DMS53 treated with DMSO at 0.1 percent for 48 hours (cell line): ENCODE data around the gene SAFB.

Experiments used
- DNase-seq: peaks from one replicate; lab custom pipeline; 2025; ENCODE audit not compliant: unreplicated experiment; lab: John Stamatoyannopoulos, UW

The SAFB gene

DNA sequence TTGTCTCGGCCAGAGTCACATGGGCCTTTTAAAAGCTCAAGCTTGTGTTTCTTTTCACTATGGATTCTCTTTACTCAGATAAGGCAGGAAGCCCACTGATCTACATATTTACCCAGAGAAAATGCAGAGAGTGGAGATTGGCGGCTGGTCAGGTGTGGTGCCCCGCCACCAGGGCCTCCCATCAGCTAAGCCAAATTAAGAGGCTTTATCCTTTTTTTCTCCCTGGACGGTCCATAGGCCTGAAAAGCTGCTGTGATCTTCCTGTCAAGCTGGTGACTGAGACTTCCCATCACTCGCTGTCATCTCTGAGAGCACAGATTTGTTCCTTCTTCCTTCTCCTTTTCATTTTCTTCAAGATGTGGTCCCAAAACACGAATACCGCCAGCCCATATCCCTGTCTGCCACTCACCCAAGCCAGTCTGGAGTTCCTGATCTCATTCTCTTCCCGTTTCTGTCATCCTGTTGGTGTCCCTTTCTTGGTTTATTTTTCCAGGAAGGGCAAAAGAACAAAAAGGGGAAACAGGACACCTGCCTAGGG lies 1.9 kb downstream of the SAFB start:
- DNase-seq, result no peak

GRCh38 chr19:5625641-5626040 lies 2.8 kb downstream of the SAFB start:
- DNase-seq, result no peak

DNA sequence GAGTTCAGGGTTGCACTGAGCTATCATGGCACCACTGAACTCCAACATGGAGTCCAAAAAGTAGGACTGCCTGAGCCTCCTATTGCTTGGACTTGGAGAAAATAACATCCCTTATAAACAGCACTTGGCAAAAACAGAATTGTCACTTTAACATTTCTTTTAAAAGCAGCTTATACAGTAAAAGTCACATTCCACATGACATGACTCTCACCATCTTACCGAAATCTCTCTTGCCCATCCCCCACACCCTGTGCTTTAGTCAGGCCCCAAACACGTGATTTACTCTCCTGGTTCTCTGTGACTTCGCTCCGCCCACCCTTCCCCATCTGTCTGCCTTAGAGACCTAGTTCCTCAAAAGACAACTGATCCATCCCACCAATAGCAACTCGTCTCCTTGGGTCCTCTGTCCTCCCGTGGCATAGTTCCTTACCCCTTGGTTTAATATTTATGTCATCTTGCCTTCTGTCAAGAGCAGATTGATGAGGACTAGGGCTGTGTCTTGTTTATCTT lies 4.6 kb downstream of the SAFB start:
- no peak for DNase-seq

- no peak for DNase-seq
Observed at GRCh38 chr19:5628461-5628860, 5.6 kb downstream of the SAFB start.

GRCh38 chr19:5628919-5629481 lies 6.1 kb downstream of the SAFB start:
- DNase-seq, result no peak

GRCh38 chr19:5631567-5632240 lies 8.8 kb downstream of the SAFB start:
- no peak for DNase-seq

- DNase-seq, result no peak
Observed at GRCh38 chr19:5632241-5632612, 9.3 kb downstream of the SAFB start.

DNA sequence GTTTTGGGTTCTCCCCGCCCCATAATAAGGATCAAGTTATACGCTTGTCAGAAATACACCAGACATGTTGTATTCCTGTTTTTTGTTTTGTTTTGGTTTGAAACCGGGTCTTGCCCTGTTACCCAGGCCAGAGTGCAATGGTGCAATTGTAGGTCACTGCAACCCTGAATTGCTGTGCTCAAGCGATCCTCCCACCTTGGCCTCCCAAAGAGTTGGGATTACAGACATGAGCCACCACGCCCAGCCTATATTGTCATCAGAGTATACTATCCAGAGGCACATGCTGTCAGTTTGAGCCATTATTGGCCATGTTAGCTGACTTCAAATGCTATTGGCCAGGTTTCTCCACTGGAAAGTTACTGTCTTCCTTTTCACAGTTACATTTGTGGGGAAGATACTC lies 9.8 kb downstream of the SAFB start:
- DNase-seq, result no peak

- no peak for DNase-seq
Observed at GRCh38 chr19:5635427-5635826, 12.5 kb downstream of the SAFB start.

DNA sequence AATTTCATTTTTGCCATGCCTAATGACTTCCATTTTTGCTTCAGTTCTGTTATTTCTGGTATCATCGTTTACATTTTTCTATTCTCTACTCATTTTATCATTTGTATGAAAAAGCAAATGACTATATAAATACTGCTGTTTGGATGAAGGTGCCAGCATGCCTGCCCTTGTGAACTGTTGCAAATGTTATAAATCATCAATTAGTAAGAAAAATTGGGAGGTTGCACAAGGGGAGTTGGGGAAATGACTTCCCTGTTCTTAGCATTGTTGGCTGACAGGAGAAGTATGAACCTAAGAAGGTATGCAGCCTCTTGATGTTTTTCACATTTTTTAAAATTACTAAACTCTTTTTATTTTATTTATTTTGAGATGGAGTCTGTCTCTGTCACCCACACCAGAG lies 15.1 kb downstream of the SAFB start:
- DNase-seq, result no peak

GRCh38 chr19:5641171-5641570 lies 18.3 kb downstream of the SAFB start:
- DNase-seq, result no peak

DNA sequence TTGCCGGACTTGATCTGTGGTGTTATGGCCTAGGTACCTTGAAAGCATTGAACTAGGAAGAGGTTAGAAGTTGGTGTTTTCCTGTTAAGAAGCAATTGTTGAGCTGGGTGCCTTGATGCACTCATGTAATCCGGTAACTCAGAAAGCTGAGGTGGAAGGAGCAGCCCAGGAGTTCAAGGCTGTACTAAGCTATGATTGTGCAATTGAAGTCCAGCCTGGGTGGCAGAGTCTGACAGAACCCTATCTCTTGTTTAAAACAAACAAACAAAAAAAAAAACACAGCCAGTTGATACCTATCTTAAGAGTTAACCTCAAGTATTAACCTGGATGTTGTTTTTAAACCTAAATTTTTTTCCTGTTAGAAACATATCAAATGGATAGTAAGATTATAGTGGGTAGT lies 19.3 kb downstream of the SAFB start:
- no peak for DNase-seq

- DNase-seq, result no peak
Observed at GRCh38 chr19:5643060-5643459, 20.2 kb downstream of the SAFB start.

DNA sequence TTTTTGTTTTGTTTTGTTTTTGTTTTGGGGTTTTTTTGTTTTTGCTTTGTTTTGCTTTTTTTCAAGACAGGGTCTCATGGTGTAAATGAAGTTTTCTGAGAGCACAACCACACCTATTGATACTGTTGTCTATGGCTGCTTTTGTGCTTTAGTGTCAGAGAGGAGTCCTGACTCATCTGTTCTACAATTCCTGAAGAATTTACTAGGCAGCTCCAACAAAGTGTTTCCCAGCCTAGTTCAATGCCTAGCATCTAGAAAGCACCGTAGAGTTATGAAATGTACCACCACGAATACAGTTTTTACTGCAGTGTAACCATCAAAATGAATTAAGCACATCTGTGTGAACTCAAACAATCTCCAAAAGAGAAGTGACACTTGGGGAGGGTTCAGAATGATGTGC lies 21.2 kb downstream of the SAFB start:
- DNase-seq, result no peak

- no peak for DNase-seq
Observed at GRCh38 chr19:5645409-5645808, 22.5 kb downstream of the SAFB start.

DNA sequence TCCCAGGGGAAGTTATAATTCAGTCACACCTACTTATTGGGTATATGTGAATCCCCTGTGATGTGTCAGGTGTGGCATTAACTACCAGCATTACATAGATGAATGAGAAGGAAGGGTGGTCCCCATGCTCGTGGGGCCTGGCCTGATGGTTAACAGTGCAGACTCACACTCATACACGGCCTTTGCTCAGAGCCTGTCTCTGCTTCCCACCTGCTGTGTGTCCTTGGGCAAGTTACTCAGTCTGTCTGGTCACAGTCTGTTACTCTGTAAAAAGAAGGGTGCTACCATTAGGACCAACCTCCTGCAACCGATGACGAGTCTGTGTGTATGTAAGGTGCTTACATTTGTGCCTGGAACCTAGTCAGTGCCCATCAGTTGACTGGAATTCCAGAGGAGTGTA lies 23.8 kb downstream of the SAFB start:
- DNase-seq, result no peak

- DNase-seq, result no peak
Observed at GRCh38 chr19:5648464-5648863, 25.6 kb downstream of the SAFB start.

DNA sequence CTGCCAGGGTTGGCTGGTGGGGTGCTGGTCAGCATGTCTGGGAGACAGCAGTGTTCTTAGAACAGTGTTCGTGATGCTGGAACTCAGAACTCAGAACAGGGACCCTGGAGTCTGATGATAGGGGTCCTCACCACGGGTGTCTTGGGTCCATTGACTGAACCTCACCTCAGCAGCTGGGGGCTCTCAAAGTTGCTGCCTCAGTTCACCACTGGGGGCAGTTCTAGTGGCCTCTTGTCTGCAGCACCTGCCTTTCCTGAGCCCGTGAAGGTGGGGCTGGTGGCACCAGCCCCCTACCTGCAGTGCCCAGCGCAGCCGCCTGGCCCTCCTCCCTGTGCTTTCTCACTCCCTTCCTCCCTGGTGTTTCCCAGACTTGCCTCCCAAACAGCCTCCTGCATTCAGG lies 28.5 kb downstream of the SAFB start:
- DNase-seq, result no peak

GRCh38 chr19:5652261-5652660 lies 29.4 kb downstream of the SAFB start:
- no peak for DNase-seq

- no peak for DNase-seq
Observed at GRCh38 chr19:5654931-5655330, 32.0 kb downstream of the SAFB start.

- DNase-seq, result no peak
Observed at GRCh38 chr19:5655412-5655811, 32.5 kb downstream of the SAFB start.

GRCh38 chr19:5661483-5661882 lies 38.6 kb downstream of the SAFB start:
- no peak for DNase-seq

GRCh38 chr19:5663904-5664303 lies 41.0 kb downstream of the SAFB start:
- no peak for DNase-seq
